KMS-11 (cell line): ENCODE measurements around the gene OPRL1.

Experiments used
- H2AFZ ChIP-seq: fragments of 200-600 bp; sonication (generic); 2 replicates; pipeline ENCODE4 v1.6.1; 2016; ENCODE audit warnings: antibody characterized with exemption, mixed run types, low read depth
- H3K27ac ChIP-seq: fragments of 200-600 bp; sonication (generic); 2 replicates; pipeline ENCODE4 v1.6.1; 2016; ENCODE audit warnings: mild to moderate bottlenecking, mixed run types
- H3K27me3 ChIP-seq: fragments of 200-600 bp; sonication (generic); 2 replicates; pipeline ENCODE4 v1.6.1; 2017; ENCODE audit warnings: mild to moderate bottlenecking, low read depth, mixed run types, moderate library complexity; ENCODE audit not compliant: insufficient read depth
- H3K36me3 ChIP-seq: fragments of 200-600 bp; sonication (generic); 2 replicates; pipeline ENCODE4 v1.6.1; 2017; ENCODE audit warnings: mild to moderate bottlenecking, mixed run types; ENCODE audit not compliant: insufficient read depth
- H3K4me1 ChIP-seq: fragments of 200-600 bp; sonication (generic); 2 replicates; pipeline ENCODE4 v1.6.1; 2016; ENCODE audit warnings: mild to moderate bottlenecking, low read depth, mixed run types; ENCODE audit not compliant: poor library complexity, severe bottlenecking
- H3K4me2 ChIP-seq: fragments of 200-600 bp; sonication (generic); 2 replicates; pipeline ENCODE4 v1.7.0; 2016; ENCODE audit warnings: mild to moderate bottlenecking, mixed run types
- H3K4me3 ChIP-seq: fragments of 200-600 bp; sonication (generic); IDR thresholded peaks from 2 replicates; pipeline ENCODE4 v1.6.1; 2017; ENCODE audit warnings: low read depth, low read length, mixed read lengths; ENCODE audit not compliant: insufficient read depth
- H3K79me2 ChIP-seq: fragments of 200-600 bp; sonication (generic); 2 replicates; pipeline ENCODE4 v1.6.1; 2016; ENCODE audit warnings: low read depth, mixed run types; ENCODE audit not compliant: insufficient read depth
- H3K9ac ChIP-seq: fragments of 200-600 bp; sonication (generic); 2 replicates; pipeline ENCODE4 v1.6.1; 2016; ENCODE audit warnings: mild to moderate bottlenecking, mixed run types
- H4K20me1 ChIP-seq: fragments of 200-600 bp; sonication (generic); 2 replicates; pipeline ENCODE4 v1.6.1; 2016; ENCODE audit warnings: mild to moderate bottlenecking, mixed run types; ENCODE audit not compliant: insufficient read depth
- CTCF ChIP-seq: fragments of 200-600 bp; sonication (generic); conservative IDR thresholded peaks from 2 replicates; pipeline ENCODE4 v1.6.1; 2017; ENCODE audit warnings: low read depth, mild to moderate bottlenecking, antibody characterized with exemption, low read length, moderate library complexity, mixed read lengths

Gene OPRL1

GRCh38 chr20:64109831-64110391 lies 30.0 kb downstream of the OPRL1 start:
- H3K4me2 ChIP-seq: no peak overlapping the region
- H3K36me3 ChIP-seq: no peaks in the 10 kb centered on the region
- no peak for TF ChIP-seq CTCF
- no peaks in the 10 kb centered on the region for H3K79me2 ChIP-seq
- no peak overlapping the region for H2AFZ ChIP-seq
- H3K4me3 ChIP-seq: no peak overlapping the region
- H3K4me1 ChIP-seq: no peaks in the 10 kb centered on the region
- no peak overlapping the region for H3K27ac ChIP-seq
- no peaks in the 10 kb centered on the region for H4K20me1 ChIP-seq
- no peak overlapping the region for H3K9ac ChIP-seq
- H3K27me3 ChIP-seq: peaks cover 92% of the 10 kb centered on the region

- H3K27ac ChIP-seq: no peak overlapping the region
- H3K9ac ChIP-seq: no peak overlapping the region
- no peaks in the 10 kb centered on the region for H3K4me1 ChIP-seq
- H3K36me3 ChIP-seq: no peaks in the 10 kb centered on the region
- H3K4me2 ChIP-seq: no peak overlapping the region
- H3K27me3 ChIP-seq: peaks cover 95% of the 10 kb centered on the region
- TF ChIP-seq CTCF: no peak
- H3K79me2 ChIP-seq: no peaks in the 10 kb centered on the region
- no peaks in the 10 kb centered on the region for H4K20me1 ChIP-seq
- H3K4me3 ChIP-seq: no peak overlapping the region
- H2AFZ ChIP-seq: no peak overlapping the region
These were observed 30.7 kb downstream of the OPRL1 start for GRCh38 chr20:64110411-64111068.

- Histone ChIP-seq H3K4me2 (no peak overlapping the region), H3K36me3 (no peaks in the 10 kb centered on the region), H3K79me2 (no peaks in the 10 kb centered on the region), H3K4me1 (no peaks in the 10 kb centered on the region), H4K20me1 (no peaks in the 10 kb centered on the region), H2AFZ (no peak overlapping the region), H3K9ac (no peak overlapping the region), H3K4me3 (no peak overlapping the region), H3K27ac (no peak overlapping the region), H3K27me3 (peaks cover 97% of the 10 kb centered on the region)
- TF ChIP-seq CTCF: no peak
These were observed 32.2 kb downstream of the OPRL1 start for GRCh38 chr20:64111841-64112641.

- Histone ChIP-seq H3K27ac (no peak overlapping the region), H3K36me3 (no peaks in the 10 kb centered on the region), H4K20me1 (no peaks in the 10 kb centered on the region), H3K9ac (no peak overlapping the region), H2AFZ (no peak overlapping the region), H3K4me2 (no peak overlapping the region), H3K27me3 (peaks cover 89% of the 10 kb centered on the region), H3K4me3 (no peak overlapping the region), H3K4me1 (no peaks in the 10 kb centered on the region), H3K79me2 (no peaks in the 10 kb centered on the region)
- TF ChIP-seq CTCF: no peak
These were observed 33.0 kb downstream of the OPRL1 start for GRCh38 chr20:64112691-64113443.
